Stimulated activated CD4-positive, alpha-beta T cell treated with anti-CD3 and anti-CD28 coated beads, TNF-alpha, amount 100 ng/mL, for 24 hours (primary cell): ENCODE results near the gene AMPH.
"Not testable (repeated sequence)": the region's sequence is repeated elsewhere in the genome, so short reads cannot be mapped to it uniquely, and the experiment has no call there.

Experiments
- DNase-seq, 3 experiments: peaks; one replicate each; pipeline ENCODE4 v3.0.0-alpha.2; 2020; ENCODE audit warnings: low read depth in 3 of 3

AMPH gene

DNA sequence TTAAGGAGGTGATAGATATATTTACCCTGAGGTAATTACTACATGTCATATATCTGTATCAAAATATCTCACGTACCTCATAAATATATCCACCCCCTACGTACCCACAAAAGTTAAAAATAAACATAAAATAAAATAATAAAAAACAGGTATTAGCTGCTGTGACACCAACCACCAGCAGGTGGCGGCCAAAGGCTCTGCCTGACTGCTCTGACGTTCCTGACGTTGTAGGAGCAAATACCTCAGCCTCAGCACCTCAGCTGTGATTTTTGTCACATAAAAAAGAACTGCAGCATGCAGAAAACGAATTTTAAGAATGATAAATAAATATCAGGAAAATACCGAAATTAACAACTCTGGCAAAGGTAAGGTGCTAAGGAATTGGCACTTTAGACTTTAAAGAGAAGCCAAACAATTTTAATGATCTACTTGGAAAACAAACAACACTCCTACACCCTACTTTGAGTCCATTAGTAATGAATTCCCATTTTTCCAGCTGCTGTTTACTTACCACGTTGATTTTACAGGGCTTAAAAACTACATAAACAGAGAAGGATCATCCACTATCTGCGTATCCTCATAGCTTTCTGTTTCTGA lies 232.3 kb downstream of the AMPH start:
- peak; percentile 22 to 47 (median 37) for DNase-seq

DNA sequence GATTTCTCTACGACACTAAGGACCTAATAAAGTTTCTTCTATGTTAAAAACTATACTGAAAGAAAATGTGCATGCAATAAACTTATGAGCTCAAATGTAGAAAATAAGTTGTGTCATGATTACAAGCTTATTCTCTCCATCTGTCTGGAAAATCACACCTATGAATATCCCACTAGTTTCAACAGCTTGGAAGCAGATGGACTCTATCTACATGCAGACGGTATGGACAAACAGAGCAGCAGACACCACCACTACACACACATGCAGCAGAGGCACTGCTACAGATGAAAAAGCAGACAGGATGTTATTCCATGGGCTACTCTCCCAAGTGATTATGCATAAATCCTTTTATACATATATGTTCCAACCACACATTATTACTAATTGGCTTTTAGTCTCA lies 234.3 kb downstream of the AMPH start:
- DNase-seq, result no peak

DNA sequence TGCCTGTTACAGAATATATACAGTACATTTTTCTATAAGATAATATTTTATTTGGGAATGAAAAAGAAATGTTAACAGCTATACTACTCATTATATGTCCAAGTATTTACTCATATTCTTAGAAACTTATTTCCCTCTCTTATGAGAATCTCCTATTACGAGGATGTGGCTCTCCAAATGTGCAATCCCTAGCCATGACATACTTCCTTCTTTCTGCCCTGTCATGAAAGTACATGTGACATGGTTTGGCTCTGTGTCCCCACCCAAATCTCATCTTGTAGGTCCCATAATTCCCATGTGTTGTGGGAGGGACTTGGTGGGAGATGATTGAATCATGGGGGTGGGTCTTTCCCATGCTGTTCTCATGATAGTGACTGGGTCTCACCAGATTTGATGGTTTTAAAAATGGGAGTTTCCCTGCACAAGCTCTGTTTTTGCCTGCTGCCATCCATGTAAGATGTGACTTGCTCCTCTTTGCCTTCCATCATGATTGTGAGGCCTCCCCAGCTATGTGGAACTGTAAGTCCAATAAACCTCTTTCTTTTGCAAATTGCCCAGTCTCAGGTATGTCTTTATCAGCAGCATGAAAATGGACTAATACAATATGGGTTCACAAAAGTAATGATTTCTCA lies 235.1 kb downstream of the AMPH start:
- not testable (repeated sequence) for DNase-seq

DNA sequence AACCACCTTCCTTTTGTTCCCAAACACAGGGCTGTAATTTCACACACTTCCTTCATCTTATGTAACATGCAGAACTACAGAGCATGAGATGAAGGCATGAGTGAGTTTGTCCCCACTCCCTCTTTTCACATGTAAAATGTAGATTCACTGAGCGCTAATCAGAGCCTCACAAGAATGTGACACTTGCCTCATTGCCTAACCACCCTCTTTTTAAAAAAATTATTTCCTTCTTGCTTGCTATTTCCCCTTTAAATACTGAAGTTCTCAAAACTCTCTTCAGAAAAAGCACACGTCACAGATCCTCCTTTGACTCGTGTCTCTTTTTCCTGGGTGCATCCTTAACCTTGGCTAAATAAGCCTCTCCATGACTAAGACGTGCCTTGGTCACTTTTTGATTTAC lies 236.5 kb downstream of the AMPH start:
- no peak for DNase-seq

DNA sequence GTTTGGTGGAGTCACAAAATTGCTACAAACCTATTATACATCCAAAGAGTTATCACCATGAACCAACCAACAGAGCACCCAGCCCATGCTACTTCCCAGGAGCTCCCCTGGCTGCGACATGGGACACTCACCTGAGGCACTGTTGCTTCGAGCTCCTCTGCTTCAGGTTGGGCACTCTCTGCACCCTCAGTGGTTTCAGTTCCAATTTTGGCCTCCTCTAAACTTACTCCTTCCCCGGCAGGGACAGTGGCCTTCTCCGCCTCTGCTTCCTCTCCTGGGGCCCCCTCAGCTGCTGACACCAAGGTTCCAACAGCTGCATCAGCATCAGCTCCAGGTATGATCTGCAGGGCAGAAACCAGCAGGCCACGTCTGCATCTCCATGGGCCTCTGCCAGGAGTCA lies 237.3 kb downstream of the AMPH start:
- no peak for DNase-seq

DNA sequence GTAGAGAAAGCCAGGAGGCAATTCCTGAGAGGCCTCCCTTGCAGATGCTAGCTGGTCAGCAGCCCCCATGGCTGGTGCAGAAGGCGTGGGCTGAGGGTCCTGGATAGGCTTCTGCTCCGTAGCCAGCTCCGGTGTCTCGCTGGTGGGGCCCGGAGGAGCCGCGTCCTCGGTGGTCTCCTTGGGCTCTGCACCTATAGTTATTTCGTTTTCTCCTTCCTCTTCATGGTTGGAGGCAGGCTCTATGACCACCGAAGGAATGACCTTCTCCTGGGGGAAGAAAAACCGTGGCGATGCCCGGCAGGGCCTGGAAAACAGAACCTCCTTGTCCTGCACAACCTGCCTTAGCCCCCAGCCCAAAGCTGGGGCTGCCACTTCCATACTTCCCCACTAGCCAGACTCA lies 239.4 kb downstream of the AMPH start:
- no peak for DNase-seq

DNA sequence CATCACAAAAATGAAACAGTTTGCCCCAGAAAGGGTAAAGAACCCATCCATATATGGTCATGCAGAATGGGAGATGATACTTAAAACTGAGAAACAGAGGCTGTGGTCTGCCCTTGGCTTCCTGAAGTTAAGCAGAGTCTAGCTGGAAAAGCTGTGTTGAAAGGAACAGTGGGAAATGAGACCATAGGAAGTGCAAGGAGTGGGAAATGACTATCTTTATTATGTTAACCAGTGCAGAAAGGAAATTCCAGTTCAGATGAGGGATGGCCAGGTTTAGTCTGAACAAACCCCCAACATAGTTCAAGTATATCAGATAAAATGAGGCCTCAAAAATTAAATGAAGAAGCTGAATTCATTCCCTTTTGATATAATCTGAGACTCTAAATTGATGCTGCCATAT lies 245.5 kb downstream of the AMPH start:
- DNase-seq, result no peak

DNA sequence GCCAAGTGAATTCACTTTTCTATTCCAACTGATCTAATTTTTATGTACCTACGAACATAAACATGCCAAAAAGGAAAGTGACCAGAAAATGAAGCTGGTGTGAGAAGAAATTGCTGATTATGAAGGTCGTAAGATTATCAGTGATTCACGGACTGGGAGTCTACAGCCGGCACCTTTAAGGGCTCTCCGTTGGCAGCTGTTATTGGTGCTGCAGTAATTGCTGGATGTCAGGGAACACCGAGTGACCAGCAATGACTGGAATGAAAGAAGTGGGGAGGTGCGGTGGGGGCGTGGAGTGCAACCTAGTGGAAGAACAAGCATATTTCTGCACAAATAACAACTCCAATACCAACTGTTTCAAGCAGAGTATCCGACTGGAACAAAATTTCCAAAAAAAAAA lies 247.9 kb downstream of the AMPH start:
- DNase-seq, result no peak

DNA sequence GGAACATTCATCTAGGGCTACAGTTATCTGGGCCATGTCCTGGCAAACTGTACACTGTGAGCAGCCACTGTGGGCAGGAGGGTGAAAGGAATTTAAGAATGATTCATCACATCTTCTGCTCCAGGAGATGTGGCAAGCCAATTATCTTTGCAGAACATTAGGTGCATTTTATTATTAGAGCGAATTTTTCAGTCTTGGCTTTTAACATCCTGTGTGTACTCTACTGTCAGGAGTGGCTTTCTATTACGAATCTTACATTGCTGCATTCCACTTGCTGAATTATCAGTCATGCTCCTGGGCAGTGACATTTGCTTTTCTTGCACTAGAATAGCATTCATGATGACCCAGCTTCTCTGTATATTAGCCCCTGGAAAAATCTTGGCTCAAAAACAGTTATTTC lies 248.5 kb downstream of the AMPH start:
- no peak for DNase-seq

DNA sequence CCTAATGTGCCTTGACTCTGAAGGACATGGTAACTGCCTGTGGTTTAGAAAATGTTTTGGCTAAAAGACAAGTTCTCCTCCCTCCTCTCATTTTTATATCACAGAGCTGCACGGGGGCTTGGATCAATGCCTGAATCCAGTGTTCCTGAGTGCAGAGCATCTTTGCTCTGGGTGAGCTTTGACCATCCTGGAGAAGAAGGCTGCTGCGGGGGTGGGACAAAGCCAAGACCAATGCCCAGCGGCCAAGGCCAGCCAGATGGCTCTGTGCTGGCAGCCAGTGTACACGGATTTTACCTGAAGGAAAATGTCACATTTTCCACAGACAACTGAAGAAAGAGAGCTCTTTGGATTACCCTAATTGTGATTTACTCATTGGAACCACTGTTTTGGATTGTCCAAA lies 255.7 kb downstream of the AMPH start:
- DNase-seq, result no peak

DNA sequence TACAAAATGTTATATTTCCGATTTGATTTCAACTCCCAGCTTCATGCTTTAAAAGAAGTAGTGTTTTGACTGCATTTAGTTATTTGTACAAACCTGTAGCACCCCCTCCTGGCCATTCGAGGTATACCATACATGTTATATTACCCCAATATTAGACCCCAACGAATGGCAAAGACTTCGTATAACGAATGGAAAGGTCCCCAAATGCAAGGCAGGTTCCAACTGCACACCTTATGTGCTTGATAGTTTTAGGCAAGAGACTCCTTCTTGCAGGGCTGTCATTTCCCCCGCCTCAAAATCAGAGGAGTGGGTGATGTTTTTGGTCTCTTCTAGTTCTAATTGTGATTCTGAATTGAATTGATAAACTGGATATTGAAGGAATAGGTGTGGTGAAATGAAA lies 256.7 kb downstream of the AMPH start:
- peak in 1 of 3 experiments; percentile 49 for DNase-seq

DNA sequence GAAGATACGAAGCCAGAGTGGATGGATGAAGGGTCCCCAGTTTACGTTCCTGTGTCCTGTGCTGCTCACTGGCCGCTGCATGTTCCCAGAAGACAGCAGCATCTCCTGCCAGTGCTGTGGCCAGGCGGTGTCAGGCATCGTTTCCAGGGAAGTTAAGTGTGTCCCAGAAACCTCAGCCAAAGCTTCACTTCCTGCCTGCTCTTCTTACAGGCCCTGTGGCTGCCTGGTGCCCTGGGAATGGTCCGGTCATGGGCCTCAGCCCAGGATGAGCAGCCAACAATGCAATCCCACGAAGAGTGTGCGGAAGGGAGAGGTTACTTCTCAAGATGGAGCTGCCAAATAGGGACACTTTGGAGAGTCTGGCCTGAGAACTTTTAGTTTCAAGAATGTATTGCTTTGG lies 258.0 kb downstream of the AMPH start:
- DNase-seq, result no peak

DNA sequence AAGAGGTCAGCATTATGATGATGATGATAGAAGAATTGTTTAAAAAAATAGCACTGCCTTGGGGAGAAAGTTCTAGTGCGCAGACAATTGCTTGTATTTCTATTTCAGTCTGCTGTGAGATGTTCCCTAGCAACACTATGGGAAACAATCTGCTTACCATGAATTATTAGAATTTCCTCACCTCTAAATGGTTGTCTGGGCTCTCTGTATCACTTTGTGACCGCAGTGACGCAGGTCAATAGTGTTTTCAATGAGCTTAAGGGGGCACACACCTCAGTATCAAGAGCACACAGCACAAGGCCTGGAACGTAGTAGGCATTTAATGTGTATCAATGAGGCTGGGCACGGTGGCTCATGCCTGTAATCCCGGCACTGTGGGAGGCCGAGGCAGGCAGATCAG lies 258.9 kb downstream of the AMPH start:
- no peak for DNase-seq

DNA sequence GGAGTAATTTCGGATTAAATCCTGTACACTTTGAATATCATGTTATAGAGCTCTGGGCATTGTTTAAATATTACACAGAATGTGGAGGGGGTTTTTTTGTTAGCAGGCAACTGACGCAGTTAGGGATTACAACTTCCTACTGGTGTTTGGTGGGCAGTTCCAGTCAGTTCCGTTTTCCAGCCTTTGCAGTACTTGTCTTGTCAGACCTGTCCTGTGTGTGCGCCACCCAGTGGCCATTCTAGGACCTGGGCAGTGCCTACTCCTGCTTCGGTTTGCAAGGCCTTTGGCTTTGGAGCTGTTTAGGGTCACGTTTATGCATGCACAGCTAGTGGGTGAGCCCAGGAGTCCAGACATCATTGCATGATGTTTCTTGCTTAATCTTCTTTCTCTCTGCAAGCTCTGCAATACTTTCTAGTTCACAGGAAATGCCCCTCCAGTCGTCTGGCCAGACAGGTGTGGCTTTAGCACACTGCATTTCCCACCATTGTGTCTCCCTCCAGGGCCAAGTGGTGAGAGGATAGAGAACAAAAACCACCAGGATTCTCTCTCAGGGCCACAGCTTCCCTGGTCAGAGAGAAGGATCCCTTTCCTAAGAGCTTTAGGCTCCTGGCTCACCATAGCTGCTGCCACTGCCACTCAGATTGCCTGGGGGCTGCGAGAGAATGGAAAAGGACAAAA lies 261.2 kb downstream of the AMPH start:
- DNase-seq, result peak; percentile 46 to 81 (median 60)

DNA sequence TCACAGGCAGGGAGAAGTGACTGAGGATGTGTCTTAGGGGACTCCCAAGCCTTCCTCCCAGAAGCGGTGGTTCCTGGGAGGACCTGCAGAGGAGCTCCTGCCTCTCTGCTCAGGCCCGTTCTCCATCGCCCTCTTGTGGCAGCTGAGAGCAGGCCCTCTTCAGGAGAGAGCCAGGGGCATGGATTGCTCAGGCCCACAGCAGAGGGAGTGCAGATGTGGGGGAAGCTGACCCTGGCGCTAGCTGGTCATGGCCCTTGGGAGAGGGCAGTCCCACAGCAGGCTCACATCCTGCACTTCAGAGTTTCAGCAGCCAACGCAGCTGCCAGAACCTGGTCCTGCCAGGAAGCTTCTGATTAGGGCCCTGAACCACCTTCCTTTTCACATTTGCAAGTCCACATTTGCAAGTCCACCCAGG lies 263.0 kb downstream of the AMPH start:
- DNase-seq, result peak; percentile 49 to 74 (median 64)

DNA sequence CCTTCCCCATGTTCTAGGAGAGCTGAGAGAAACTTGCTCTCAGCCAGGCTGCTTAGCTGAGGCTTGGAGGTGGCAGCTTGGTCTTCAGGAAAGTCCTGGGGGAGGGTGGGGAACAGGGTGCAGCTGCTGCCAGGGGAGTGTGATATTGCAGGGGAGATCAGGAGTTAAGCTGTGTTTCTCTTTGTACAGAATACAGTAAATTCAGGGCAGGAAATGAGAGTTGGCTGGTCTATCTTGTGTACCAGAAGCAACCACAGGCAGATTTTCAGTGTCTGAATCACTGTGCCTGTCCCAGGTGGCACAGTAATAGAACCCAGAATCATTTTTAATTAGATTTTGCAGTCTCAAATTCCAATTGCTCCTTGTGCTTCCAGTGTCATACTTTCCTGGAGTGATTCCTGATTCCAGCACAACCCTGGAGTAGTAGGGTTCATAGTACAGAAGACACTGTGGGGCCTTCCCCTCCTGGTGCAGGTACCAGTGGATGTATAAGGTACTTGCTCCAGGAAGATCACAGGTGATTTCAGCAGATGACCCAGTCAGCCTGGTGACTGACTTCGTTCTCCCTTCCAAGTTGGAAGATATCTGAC lies 263.8 kb downstream of the AMPH start:
- no peak for DNase-seq

DNA sequence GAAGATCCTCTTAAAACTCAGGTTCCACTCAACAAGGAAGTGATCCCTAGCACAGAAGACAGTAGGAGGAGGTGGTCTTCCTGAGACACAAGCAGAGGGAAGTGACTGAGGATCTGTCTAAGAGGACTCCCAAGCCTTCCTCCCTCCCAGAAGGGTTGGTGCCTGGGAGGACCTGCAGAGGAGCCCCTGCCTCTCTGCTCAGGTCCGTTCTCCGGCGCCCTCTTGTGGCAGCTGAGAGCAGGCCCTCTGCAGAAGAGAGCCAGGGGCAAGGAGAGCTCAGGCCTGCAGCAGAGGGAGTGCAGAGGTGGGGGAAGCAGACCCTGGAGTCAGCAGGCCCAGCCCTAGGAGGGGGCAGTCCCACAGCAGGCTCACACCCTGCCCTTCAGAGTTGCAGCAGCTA lies 267.8 kb downstream of the AMPH start:
- peak in 2 of 3 experiments; percentile 45 to 68 for DNase-seq

DNA sequence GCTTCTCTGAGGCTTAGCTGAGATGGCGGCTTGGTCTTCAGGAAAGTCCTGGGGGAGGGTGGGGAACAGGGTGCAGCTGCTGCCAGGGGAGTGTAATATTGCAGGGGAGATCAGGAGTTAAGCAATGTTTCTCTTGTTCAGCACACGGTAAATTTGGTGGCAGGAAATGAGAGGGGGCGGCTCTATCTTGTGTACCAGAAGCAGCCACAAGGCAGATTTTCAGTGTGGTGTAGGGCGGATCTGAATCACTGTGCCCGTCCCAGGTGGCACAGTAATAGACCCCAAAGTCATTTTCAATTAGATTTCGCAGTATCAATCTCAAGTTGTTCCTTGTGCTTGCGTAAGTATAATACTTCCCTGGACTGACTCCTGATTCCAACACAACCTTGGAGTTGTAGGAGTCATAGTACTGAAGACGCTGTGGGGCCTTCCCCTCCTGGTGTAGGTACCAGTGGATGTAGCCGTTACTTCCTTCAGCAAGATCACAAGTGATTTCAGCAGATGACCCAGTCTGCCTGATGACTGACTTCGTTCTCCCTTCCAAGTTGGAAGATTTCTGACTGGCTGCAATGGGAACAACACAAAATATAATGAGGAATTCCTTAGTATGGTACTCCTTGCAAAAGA lies 268.4 kb downstream of the AMPH start:
- DNase-seq, result peak in 1 of 3 experiments; percentile 41

DNA sequence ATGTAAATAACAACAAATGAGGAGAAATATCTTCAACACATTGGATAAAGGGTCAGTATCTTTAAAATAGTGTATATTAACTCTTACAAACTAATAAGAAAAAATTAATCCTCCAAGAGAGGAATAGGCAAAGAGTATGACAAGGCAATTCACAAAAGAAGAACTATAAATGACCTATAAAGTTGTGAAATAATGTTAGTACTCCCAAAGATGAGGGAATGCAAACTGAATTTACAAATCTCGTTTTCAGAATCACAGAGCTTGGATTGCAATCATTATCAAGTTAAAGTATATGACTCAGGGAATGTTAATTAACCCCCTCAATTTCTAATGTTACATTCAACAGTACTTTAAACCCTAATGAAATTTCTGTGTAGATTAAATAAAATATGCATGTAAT lies 270.4 kb downstream of the AMPH start:
- no peak for DNase-seq

DNA sequence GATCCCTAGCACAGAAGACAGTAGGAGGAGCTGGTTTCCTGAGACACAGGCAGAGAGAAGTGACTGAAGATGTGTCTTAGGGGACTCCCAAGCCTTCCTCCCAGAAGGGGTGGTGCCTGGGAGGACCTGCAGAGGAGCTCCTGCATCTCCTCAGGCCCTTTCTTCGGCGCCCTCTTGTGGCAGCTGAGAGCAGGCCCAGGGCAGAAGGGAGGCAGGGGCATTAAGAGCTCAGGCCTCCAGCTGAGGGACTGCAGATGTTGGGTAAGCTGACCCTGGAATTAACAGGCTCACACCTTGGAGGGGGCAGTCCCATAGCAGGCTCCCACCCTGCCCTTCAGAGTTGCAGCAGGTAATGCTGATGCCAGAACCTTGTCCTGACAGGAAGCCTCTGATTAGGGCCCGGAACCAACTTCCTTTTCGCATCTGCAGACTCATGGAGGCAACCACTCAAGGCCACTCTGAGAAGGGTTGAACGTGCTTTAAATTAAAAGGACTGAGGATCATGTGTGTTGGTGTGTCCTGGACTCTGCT lies 272.0 kb downstream of the AMPH start:
- DNase-seq, result peak; percentile 59 to 82 (median 73)

DNA sequence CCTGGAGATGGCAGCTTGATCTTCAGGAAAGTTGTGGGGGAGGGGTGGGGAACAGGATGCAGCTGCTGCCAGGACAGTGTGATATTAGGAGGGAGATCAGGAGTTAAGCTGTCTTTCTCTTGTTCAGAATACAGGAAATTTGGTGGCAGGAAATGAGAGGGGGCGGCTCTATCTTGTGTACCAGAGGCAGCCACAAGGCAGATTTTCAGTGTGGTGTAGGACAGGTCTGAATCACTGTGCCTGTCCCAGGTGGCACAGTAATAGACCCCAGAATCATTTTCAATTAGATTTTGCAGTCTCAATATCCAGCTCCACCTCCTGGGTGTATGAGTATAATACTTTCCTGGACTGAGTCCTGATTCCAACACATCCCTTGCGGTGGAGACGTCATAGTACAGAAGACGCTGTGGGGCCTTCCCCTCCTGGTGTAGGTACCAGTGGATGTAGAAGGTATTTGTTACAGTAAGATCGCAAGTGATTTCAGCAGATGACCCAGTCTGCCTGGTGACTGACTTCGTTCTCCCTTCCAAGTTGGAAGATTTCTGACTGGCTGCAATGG lies 272.8 kb downstream of the AMPH start:
- DNase-seq, result not testable (repeated sequence)
